B cell (primary cell): ENCODE data around the gene KRT74.

ENCODE experiments used
- EZH2 ChIP-seq: IDR thresholded peaks from 2 replicates; pipeline ENCODE4 v1.6.1; 2012; ENCODE audit warnings: borderline replicate concordance, low read depth, mild to moderate bottlenecking, moderate library complexity, low read length; ENCODE audit not compliant: insufficient read depth, poor library complexity, severe bottlenecking
- TF ChIP-seq, protein P1 (sequence below): fragments of 200-600 bp; IDR thresholded peaks from one replicate; pipeline ENCODE4 v1.8.0; 2022; ENCODE audit warnings: antibody characterized with exemption, mild to moderate bottlenecking

DNA sequence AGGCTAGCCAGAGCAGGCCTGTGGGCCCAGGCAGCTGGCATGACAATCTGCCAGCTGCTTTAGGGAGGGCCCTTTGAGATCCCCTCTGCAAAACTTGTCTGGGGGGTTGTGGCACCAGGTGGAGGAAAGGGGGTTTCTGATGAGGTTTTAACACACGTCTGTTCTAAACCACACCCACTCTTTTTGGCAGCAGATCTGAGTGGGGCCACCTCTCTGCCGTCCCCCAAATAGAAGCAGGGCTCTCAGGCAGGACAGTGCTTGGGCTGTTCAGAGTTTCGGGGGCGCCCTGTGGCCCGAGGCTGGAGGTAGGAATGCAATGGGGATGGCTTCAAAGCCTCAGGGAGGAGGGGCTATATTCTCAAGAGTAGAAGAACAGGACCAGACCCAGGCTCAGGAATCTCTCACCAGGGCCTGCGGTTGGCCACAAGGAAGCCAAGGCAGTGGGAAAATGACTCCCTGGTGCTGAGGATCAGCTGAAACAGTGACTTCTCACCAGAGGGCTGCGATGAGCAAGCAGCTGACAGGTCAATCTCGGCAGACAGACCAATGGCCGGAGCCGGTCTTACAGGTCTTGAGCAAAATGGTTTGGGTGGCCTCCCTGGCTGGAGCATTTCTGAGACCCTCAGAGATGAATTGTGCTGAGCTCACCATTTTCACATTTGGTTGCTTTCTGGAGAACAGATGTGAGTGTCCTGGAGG is 51.9 kb downstream of the KRT74 start:
- TF ChIP-seq, protein P1, sequence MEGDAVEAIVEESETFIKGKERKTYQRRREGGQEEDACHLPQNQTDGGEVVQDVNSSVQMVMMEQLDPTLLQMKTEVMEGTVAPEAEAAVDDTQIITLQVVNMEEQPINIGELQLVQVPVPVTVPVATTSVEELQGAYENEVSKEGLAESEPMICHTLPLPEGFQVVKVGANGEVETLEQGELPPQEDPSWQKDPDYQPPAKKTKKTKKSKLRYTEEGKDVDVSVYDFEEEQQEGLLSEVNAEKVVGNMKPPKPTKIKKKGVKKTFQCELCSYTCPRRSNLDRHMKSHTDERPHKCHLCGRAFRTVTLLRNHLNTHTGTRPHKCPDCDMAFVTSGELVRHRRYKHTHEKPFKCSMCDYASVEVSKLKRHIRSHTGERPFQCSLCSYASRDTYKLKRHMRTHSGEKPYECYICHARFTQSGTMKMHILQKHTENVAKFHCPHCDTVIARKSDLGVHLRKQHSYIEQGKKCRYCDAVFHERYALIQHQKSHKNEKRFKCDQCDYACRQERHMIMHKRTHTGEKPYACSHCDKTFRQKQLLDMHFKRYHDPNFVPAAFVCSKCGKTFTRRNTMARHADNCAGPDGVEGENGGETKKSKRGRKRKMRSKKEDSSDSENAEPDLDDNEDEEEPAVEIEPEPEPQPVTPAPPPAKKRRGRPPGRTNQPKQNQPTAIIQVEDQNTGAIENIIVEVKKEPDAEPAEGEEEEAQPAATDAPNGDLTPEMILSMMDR = no peak
- TF ChIP-seq EZH2 = no peak
